Activated effector memory CD4-positive, alpha-beta T cell treated with Interleukin-2 at 50 U/mL for 16 hours (primary cell): Measurements from ENCODE around the gene KCNK7.
"Not testable (repeated sequence)": the region's sequence is repeated elsewhere in the genome, so short reads cannot be mapped to it uniquely, and the experiment has no call there.

Experiments
- DNase-seq: peaks from one replicate; pipeline ENCODE4 v3.0.0-alpha.2; 2020

KCNK7 gene

DNA sequence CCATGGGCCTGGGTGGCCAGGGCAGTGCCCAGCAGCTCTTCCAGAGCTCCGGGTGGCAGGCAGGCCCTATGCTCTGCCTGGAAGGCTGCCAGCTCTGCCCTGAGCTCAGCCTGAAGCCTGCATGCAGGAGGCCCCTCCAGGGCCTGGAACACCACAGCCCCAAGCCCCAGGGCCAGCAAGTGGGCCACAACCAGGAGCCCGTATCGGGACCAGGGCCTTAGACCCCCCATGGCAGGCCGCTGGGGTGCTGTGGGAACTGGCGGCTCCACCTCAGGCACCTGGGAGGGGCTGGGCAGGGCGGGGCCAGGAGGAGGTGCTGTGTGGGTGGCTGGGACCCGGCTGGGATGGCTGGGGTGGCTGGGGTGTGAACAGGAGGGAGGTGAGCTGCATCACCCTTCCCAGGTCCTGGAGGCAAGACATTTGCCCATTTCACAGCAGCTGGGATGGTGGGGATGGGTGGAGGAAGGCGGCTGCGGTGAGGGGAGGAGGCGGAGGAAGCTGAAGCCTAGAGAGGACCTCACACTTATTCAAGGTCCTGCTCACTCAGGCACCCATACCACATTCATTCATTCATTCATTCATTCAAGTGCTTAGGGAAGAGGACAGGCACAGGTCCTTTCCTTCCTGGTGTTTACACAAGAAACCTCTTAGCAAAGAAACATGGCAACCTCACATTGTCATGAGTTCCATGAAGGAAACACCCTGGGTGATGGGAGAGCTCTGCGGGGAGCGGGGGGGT is at the start of gene KCNK7:
Gene KCNK7 (minus strand): TSS at position 258 of the 739 bp plus-strand sequence. CDS start 28 bp downstream, at position 230.
- DNase-seq = no peak

- DNase-seq = no peak
Observed at GRCh38 chr11:65644837-65645236, 49.2 kb upstream of the KCNK7 start.

GRCh38 chr11:65643971-65644370 is 48.4 kb upstream of the KCNK7 start:
- no peak for DNase-seq

DNA sequence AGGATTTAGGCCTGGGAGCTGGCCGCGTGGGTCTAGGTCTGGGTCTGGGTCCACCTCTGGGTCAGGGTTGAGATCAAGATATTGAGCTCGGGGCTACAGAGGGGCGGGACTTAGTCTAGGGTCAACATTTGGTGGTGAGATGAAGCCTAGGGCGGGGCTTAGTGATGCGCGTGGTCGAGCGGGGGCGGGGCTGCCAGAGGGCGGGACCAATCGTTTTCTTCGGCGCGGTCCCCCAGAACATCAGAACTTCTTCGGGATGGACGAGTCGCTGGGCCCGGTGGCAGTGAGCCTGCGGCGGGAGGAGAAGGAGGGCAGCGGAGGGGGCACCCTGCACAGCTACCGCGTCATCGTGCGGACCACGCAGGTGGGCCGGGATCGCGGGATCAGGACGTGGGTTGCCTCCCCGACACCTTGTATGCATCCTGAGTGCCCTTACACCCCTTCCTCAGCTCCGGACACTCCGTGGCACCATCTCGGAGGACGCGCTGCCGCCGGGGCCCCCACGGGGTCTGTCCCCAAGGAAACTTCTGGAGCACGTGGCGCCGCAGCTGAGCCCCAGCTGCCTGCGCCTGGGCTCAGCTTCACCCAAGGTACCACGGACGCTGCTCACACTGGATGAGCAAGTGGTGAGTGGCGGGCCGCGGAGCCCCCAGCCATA is 46.5 kb upstream of the KCNK7 start:
- no peak for DNase-seq

- no peak for DNase-seq
Observed at GRCh38 chr11:65641297-65642013, 45.9 kb upstream of the KCNK7 start.

DNA sequence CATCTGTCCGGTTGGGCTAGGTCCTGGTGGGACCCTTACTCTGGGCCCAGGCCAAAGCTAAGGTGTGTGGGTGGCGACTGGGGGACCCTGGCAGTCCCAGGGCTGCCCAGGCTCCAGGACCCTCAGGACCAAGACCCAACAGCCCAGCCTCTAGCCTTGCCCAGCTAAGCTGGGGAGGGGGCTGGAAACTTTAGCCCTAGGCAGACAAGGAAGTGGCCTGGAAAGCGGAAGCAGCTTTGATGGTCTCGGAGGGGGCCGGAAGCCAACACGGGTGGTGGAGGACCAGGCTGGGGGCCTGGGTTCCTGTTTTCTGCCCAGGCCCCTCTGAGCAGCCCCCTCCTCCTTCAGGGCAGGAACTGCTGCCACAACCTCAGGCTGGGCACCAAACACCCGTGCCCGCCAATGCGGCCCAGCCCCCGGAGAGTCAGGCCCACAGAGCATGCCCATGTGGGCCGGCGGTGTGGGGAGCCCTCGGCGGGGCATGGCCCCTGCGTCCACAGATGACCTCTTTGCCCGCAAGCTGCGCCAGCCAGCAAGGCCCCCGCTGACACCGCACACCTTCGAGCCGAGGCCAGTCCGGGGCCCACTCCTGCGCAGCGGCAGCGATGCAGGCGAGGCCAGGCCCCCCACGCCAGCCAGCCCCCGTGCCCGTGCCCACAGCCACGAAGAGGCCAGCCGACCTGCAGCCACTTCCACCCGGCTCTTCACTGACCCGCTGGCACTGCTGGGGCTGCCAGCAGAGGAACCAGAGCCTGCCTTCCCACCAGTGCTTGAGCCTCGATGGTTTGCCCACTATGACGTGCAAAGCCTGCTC is 45.1 kb upstream of the KCNK7 start:
- DNase-seq = peak; percentile 16

GRCh38 chr11:65639623-65640482 is 44.3 kb upstream of the KCNK7 start:
- peak; percentile 63 for DNase-seq

DNA sequence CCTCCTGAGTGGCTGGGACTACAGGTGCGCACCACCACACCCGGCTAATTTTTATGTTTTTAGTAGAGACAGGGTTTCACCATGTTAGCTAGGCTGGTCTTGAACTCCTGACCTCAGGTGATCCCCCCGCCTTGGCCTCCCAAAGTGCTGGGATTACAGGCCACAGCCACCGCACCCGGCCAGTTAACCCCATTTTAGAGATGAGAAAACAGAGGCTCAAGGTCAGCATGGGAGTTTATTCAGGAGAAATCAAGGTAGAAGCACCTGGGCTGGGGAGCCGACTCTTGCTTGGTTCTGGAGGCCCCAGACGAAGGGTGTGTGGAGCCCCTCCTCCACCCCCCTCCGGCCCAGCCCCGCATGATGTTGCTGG is 43.6 kb upstream of the KCNK7 start:
- not testable (repeated sequence) for DNase-seq

GRCh38 chr11:65637794-65638419 is 42.3 kb upstream of the KCNK7 start, which contains the start of gene SIPA1:
Gene SIPA1 (plus strand): TSS chr11:65638101. CDS start chr11:65640922, 2,821 bp downstream.
- DNase-seq = peak; percentile 65

DNA sequence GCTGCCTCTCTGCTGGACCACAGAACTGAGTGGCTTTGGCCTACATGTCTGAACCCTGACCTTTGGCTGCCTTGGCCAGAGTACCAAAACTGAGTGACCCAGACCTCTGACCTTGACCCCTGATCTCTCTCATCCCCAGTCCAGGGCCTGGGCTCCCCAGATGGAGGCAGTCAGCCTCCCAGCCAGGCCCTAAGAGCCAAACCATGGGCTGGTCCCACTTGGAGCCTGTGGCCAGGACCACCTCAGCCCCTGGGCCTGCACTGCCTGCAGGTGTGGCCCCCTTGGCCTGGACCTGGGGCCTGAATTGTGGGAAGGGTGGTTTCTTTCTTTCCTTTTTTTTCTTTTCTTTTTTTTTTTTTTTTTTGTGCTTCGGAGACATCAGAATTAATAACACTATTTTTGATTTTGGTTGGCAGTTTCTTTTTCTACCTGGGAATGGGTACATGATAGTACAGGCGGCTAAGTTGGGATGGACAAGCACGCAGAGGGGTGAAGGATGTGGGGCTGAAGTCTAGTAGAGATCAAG is 41.5 kb upstream of the KCNK7 start:
- no peak for DNase-seq

GRCh38 chr11:65636108-65637031 is 40.8 kb upstream of the KCNK7 start:
- no peak for DNase-seq

DNA sequence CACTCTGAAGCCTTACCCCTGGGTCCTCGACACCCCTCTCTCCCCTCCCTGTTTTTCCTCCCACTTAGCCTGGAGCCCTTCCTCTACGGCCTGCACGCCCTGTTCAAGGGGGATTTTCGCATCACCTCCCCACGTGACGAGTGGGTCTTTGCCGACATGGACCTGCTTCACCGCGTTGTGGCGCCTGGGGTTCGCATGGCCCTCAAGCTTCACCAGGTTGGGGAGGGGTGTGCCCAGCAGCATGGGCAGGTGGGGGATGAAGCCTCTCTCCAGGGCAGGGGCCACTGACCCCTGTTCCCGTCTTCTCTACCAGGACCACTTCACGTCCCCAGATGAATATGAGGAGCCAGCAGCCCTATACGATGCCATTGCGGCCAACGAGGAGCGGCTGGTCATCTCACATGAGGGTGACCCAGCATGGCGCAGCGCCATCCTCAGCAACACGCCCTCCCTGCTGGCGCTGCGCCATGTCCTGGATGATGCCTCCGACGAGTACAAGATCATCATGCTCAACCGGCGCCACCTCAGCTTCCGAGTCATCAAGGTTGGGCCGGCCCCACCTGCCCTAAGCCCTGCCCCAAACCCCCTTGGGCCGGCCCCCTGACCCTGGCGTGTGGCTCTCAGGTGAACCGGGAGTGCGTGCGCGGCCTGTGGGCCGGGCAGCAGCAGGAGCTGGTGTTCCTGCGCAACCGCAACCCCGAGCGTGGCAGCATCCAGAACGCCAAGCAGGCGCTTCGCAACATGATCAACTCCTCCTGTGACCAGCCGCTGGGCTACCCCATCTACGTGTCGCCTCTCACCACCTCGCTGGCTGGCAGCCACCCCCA is 39.5 kb upstream of the KCNK7 start:
- no peak for DNase-seq

DNA sequence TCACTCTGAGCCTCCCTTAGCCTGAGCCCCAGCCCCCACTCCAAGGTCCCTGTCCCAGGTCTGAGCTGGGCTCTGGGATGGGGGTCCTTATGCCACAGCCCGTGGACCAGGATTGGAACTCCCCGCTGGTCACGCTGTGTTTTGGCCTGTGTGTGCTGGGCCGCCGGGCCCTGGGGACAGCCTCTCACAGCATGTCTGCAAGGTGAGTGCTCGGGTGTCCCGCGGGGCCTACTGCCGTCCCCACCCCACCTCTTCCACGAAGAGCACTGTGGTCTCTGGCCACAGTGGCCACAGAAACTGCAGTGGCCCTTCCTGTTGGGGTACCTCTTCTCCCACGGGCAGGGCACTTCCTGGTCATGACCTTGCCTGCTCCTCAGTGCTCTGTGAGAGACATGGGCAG is 38.8 kb upstream of the KCNK7 start:
- DNase-seq = no peak

DNA sequence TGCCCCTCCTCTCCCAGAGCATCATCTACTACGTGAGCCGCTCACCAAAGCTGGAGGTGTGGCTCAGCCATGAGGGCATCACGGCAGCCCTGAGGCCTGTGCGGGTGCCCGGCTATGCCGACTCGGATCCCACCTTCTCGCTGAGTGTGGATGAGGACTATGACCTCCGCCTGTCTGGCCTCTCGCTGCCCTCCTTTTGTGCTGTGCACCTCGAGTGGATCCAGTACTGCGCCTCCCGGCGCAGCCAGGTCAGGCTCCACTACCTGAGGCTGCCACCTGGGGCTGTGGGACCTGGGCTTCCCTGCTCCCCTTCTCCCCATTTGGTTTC is 38.5 kb upstream of the KCNK7 start:
- no peak for DNase-seq

DNA sequence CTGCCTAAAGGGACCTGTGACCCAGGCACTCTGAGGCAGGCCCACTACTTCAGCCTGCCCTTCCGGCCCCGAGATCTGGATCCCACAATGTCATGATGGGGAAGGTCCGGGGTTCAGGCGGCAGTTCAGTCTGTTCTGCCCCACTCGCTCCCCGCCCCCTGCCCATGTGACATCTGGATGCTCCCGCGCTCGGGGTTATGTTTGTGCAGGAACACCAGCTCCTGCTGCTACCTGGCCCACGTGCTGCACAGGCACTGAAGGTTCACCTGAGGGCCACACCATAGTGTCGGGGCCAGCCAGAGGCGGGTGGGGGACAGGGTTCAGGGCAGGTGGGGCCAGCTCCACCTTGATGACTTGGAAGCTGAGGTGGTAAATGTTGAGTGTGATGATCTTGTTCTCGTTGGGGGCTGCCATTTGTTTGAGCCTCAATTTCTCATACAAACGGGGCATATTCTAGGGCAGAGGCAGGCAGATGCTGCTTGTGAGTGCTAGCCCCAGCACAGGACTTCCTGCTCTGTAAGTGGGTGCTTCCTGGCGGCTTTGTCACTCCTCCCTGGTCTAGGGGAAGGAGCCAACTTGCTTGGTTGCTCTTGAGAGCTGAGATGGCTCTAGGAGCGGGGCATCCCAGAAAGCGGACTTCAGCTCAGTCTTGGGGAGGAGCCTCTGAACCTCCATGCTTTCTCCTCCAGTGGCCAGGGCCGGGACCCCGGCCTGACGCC is 37.9 kb upstream of the KCNK7 start:
- no peak for DNase-seq

GRCh38 chr11:65630215-65630614 is 34.6 kb upstream of the KCNK7 start:
- DNase-seq = no peak

- no peak for DNase-seq
Observed at GRCh38 chr11:65629579-65629978, 34.0 kb upstream of the KCNK7 start.

GRCh38 chr11:65627202-65627601 is 31.6 kb upstream of the KCNK7 start:
- DNase-seq = no peak
